ENCODE measurements around the gene CFAP46.

GRCh38 chr10:132790934-132791829 is 151.2 kb downstream of the CFAP46 start:
- TF ChIP-seq NFE2L1 (tag; IDR thresholded peaks at IDR 0.05; ENCODE audit: borderline replicate concordance, low read depth) (no peak), NFRKB (IDR thresholded peaks at IDR 0.05; ENCODE audit: low read depth) (no peak)
